T follicular helper cell (primary cell): ENCODE data around the gene ZNF516.

Experiments
- DNase-seq: peaks from one replicate; pipeline ENCODE4 v3.0.0-alpha.2; 2020; ENCODE audit warnings: low read depth

ZNF516 gene

GRCh38 chr18:76421685-76422078 is 73.4 kb downstream of the ZNF516 start:
- no peak for DNase-seq

DNA sequence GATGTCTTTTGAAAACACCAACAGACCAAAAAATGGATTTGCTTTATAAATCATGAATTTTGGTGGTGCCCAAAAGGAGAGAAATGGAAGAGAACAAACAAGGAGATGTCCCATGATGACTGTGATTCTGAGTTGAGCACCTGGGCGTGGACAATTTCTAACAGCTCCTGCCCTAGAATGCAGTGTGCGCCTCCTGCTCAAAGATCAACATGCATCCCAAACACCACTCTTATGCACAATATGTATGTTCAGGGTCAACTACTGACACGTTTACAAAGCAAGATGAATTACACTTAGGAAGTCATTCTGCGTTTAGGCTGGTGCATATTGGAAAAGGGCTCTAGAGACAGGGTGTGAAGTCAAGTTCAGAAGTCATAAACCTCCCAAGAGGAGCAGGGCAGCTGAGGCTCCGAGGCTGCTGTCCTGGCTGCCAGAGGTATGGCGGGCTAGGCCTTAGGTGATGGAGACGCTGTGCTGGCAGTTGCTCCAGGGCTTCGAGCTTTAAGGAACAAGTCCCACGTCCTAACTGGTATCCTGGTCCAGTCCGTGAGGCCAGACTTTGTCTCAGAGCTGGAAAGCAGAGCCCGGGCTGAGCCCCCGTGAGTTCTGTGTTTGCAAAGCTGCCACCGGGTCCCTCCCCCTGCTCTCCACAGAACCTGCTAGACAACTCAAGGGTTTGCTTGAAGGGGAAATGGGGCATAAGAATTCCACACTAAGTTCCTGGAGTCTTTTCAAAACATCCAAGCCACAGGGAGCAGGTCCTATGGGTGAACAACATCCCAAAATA is 74.0 kb downstream of the ZNF516 start:
- DNase-seq: no peak

GRCh38 chr18:76419811-76420210 is 75.2 kb downstream of the ZNF516 start:
- DNase-seq: no peak

GRCh38 chr18:76416911-76417310 is 78.1 kb downstream of the ZNF516 start:
- DNase-seq: no peak

DNA sequence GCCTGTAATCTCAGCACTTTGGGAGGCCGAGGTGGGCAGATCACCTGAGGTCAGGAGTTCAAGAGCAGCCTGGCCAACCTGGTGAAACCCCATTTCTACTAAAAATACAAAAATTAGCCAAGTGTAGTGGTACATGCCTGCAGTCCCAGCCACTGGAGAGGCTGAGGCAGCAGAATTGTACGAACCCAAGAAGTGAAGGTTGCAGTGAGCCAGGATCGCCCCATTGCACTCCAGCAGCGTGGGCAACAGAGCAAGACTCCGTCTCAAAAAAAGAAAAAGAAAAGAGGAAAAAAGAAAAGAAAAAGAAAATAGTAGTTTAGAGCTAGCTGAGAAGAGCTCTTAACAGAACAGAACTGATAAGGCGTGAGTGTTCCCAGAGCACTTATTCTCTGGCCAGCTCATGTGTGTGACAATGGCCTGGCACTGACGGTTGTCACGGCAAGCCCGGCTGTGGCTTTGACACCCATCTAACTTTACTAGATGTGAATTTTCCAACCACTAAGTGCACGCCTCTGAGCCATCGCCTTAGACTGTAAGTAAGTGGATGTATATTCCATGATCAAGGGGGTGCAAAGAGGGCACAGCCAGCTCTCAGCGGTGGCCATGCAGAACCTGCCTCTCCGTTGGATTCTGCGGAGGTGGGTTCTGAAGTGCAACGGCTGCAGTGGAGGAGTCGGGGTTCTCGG is 80.0 kb downstream of the ZNF516 start:
- no peak for DNase-seq

GRCh38 chr18:76412818-76413565 is 82.0 kb downstream of the ZNF516 start:
- no peak for DNase-seq

GRCh38 chr18:76412010-76412817 is 82.8 kb downstream of the ZNF516 start:
- no peak for DNase-seq

- no peak for DNase-seq
These were observed 84.2 kb downstream of the ZNF516 start for GRCh38 chr18:76410660-76411417.

GRCh38 chr18:76410033-76410432 is 85.0 kb downstream of the ZNF516 start:
- DNase-seq: no peak

DNA sequence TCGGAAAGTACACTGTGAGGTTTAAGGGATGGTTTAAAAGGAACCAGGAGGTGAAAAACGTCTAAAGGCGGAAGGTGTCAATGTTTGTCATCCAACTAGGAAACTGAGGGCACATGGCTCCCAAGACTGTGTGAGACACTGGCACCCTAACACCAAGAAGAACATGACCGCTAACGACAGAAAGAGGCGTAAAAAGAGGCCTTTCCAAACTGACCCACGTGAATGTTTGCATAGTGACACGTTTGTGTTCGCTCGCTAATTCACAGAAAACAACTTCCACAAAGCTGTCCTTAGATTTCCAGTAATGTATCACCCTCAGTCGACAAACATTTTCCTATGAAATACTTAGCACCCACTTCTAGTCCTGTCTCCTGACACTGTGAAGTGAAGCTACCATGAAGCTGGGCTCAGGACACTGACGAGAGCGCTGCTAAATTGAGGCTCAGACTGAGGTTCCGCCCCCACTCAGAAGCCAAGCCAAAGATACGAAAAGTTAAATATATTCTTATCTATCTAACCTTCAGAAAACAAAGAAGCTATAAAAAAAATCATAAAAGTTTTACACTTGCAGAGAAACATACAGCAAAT is 86.5 kb downstream of the ZNF516 start:
- no peak for DNase-seq

GRCh38 chr18:76407681-76408080 is 87.4 kb downstream of the ZNF516 start:
- DNase-seq: no peak

- DNase-seq: no peak
These were observed 88.3 kb downstream of the ZNF516 start for GRCh38 chr18:76406791-76407190.

DNA sequence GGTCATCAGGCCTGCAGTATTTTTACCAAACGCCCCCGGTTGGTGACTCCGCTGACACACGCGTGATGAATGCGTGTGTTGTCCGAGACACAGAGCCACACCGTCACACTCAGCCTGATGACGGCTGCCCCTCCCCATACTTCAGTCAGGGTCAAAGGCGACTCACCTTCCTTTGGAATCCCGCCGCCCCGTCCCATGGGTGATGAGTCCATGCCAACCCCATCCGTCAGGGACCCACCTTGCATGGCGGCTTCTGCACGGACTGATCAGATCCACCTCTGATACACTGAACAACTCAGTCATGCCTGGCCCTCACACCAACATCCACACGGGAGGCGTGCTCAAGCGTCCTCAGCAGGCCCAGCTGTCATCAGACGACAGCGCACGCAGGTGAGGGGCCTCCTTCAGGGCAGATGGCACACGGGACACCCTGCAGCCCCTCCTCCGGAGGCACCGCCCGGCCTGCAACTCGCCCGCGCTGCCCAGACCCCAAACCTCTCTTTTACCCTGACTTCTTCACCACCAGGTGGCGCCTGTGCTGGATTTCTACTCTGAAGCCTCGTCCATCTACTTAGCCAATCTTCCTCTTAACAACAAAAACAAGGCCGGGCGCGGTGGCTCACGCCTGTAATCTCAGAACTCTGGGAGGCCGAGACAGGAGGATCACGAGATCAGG is 89.2 kb downstream of the ZNF516 start:
- no peak for DNase-seq

DNA sequence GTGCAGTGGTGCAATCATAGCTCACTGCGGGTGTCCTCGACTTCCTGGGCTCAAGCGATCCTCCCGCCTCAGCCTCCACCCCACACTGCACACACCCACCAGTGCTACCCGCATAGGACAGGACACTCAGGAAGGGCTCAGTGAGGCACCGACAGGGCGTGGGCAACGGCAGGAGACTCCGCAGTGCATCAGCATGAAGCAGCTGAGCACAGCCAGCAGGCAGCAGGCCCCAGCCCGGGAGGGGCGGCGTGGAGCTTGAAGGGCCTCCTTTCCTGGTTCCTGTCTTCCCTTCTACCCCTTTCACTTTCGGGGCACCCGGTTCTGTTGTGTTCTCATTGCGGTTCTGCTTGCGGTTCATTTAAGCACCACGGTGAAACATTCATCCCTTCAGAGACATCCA is 89.8 kb downstream of the ZNF516 start:
- DNase-seq: no peak

DNA sequence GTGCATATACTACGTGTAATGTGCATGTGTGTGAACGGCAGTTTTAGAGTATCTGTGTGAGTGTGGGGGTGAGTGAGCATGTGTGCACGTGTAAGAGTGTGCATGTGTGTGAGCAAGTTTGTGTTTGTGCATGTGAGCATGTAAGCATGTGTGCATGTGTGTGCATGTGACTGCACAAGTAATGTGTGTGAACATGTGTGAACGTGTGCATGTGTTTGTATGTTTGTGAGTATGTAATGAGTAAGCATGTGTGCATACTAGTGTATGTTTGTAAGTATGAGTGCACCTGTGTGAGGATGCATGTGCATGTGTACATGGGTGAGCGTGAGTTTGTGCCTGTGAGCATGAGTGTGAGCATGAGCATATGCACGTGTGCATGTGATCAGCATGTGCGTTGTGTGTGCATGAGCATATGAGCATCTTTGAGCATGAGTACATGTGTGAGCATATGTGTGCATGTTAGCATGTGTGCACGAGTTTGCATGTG is 90.7 kb downstream of the ZNF516 start:
- no peak for DNase-seq

DNA sequence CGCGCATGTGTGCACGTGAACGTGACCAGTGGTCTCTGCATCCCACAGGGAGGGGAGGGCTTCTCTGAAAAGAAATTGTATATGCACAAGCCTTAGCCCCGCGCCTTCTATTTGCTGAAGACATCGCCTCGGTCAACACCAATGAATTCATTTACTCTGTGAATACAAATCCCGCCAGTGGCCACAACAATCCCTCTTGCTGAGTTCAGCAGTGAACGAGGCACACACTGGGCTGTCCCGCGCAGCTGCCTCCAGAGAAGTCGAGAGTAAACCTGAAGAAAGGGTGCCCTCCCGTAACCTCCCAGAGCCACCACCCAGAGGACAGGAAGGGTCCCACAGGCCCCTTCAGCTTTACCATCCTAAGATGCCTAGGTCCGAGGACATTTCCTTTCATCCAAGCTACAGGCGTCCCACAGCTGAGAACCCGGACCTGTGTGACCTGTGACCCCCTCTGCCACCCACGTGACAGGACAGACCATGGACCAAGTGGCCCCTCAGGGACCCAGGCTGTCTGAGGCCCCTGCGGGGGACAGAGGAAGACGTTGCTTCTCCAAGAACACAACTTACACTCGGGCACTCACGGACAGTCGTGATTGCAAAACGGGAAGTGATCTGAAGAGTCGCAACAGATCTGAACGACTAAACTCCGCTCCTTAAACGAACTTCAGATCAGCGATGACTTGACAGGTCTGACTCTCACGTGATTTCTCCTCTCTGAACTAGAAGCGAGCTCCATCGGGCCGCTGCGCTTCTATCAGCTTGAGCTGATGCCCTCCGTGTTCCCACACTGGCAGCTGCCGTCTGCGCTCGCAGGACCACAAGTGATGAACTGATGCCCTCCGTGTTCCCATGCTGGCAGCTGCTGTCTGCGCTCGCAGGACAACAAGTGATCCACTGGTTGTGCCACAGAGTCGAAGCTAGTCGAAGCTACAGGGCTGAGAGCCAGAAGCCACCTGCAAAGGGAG is 92.7 kb downstream of the ZNF516 start:
- DNase-seq: no peak

GRCh38 chr18:76401498-76401897 is 93.5 kb downstream of the ZNF516 start:
- DNase-seq: no peak

- DNase-seq: no peak
These were observed 95.2 kb downstream of the ZNF516 start for GRCh38 chr18:76399613-76400391.
